Stimulated activated naive B cell treated with anti-CD40 and anti-IgM and Interleukin-4, amounts not matched to agents 10 μg/mL and 1 μg/mL and 100 μg/mL, for 72 hours (primary cell): Measurements from ENCODE around the gene CABLES1.

Experiments used
- ATAC-seq, 2 donors: fragments of 150-1000 bp; cut with Tn5 transposase; replicated peaks; 2 replicates each; pipeline ENCODE4 v1.10.0; 2021; ENCODE audit warnings: moderate library complexity in 1 of 2
- DNase-seq: peaks from one replicate; pipeline ENCODE4 v3.0.0; 2021
- H3K27ac Mint-ChIP-seq: one replicate; pipeline ENCODE4 v1.8.0; 2022; ENCODE audit warnings: mild to moderate bottlenecking, mixed read lengths
- H3K27me3 Mint-ChIP-seq, 2 donors: one replicate each; pipeline ENCODE4 v1.8.0; 2022; ENCODE audit warnings: mixed read lengths in 2 of 2
- H3K36me3 Mint-ChIP-seq, 2 donors: one replicate each; pipeline ENCODE4 v1.8.0; 2022; ENCODE audit warnings: mixed read lengths in 2 of 2, mild to moderate bottlenecking in 1 of 2
- H3K4me1 Mint-ChIP-seq, 2 donors: one replicate each; pipeline ENCODE4 v1.8.0; 2022; ENCODE audit warnings: mixed read lengths in 2 of 2, mild to moderate bottlenecking in 1 of 2
- H3K4me3 Mint-ChIP-seq, 2 donors: one replicate each; pipeline ENCODE4 v1.8.0; 2022; ENCODE audit warnings: mild to moderate bottlenecking in 2 of 2, mixed read lengths in 2 of 2, moderate library complexity in 1 of 2
- H3K9me3 Mint-ChIP-seq, 2 donors: one replicate each; pipeline ENCODE4 v1.8.0; 2022; ENCODE audit warnings: mixed read lengths in 2 of 2, mild to moderate bottlenecking in 1 of 2

Gene CABLES1

DNA sequence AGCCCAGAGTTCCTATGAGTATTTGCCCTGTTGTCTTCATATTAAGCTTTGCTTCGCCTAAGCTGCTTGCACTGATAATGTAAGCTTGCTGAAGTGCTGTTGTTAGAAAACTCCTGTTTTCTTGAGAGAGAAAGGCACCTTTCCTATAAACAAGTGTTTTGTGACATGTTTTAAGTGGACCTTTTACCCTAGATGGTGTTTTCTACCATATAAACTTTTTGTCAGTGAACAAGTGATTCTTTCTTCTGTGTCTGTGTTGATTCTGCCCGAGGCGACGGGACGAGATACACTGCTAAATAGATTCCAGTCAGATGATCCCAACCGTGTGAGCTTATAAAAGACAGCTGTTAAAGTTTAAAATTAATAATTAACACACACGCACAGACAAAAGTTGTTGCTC is 24.1 kb downstream of the CABLES1 start:
- no peak for DNase-seq
- no peak overlapping the region for H3K4me3 Mint-ChIP-seq
- peaks cover 0 to 10% of the 10 kb centered on the region in 2 donors for H3K27me3 Mint-ChIP-seq
- no peak for ATAC-seq
- peaks cover 0 to 3% of the 10 kb centered on the region in 2 donors for H3K36me3 Mint-ChIP-seq
- H3K4me1 Mint-ChIP-seq: peaks cover 0 to 8% of the 10 kb centered on the region in 2 donors
- no peak overlapping the region for H3K27ac Mint-ChIP-seq
- H3K9me3 Mint-ChIP-seq: no peaks in the 10 kb centered on the region

- Mint-ChIP-seq H3K9me3 (no peaks in the 10 kb centered on the region), H3K27ac (no peak overlapping the region)
These were observed 27.2 kb downstream of the CABLES1 start for GRCh38 chr18:23162473-23162872.

DNA sequence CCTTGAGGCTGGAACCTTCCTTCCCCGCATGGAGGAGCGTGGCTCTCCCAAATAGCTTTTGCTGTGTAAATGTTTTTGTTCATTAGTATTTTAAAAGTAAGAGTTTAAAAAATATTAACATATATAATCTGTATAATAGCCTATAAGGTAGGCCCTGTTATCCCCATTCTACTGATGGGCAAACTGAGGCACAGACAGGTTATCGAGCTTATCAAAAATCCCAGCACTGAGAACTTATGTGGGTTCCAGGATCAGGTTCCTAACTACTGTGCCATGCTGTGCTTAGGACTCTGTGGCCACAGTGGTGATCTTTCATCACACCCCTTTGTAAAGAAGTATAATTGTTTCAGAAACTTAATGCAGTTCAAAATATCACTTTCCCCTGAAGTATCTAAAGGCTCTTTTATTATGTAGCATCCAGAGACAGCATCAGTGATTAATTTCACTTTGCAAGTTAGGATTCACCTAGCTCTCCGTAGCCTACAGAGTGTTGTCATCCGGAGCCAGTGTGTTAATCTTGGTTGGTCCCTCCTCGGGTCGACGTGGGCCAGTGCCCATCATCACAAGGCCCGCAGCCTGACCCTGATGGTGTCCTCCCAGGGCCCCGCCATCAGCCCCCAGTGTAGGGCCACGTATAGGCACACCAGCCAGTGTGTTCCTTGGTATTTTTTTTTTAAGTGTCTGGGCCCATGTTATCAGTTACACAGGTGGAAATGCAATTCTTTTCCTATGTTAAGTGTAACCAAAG is 28.7 kb downstream of the CABLES1 start:
- no peak overlapping the region for H3K4me3 Mint-ChIP-seq
- H3K36me3 Mint-ChIP-seq: peaks cover 0 to 4% of the 10 kb centered on the region in 2 donors
- peaks cover 0 to 10% of the 10 kb centered on the region in 2 donors for H3K27me3 Mint-ChIP-seq
- DNase-seq (no peak), ATAC-seq (no peak)
- no peak overlapping the region for H3K27ac Mint-ChIP-seq
- peaks cover 0 to 7% of the 10 kb centered on the region in 2 donors for H3K4me1 Mint-ChIP-seq
- H3K9me3 Mint-ChIP-seq: no peaks in the 10 kb centered on the region

More at GRCh38 chr18:23162473-23162872, 27.2 kb downstream of the CABLES1 start:
- ATAC-seq (no peak), DNase-seq (no peak)
- Mint-ChIP-seq H3K4me1 (peaks cover 0 to 7% of the 10 kb centered on the region in 2 donors), H3K36me3 (peaks cover 0 to 4% of the 10 kb centered on the region in 2 donors), H3K27me3 (peaks cover 0 to 10% of the 10 kb centered on the region in 2 donors), H3K4me3 (no peak overlapping the region)

GRCh38 chr18:23165271-23166068 is 30.2 kb downstream of the CABLES1 start:
- DNase-seq (no peak), ATAC-seq (no peak)
- peaks cover 0 to 10% of the 10 kb centered on the region in 2 donors for H3K27me3 Mint-ChIP-seq
- no peak overlapping the region for H3K4me3 Mint-ChIP-seq
- H3K36me3 Mint-ChIP-seq: peaks cover 0 to 4% of the 10 kb centered on the region in 2 donors
- no peaks in the 10 kb centered on the region for H3K9me3 Mint-ChIP-seq
- H3K27ac Mint-ChIP-seq: no peak overlapping the region
- H3K4me1 Mint-ChIP-seq: peaks cover 0 to 7% of the 10 kb centered on the region in 2 donors

DNA sequence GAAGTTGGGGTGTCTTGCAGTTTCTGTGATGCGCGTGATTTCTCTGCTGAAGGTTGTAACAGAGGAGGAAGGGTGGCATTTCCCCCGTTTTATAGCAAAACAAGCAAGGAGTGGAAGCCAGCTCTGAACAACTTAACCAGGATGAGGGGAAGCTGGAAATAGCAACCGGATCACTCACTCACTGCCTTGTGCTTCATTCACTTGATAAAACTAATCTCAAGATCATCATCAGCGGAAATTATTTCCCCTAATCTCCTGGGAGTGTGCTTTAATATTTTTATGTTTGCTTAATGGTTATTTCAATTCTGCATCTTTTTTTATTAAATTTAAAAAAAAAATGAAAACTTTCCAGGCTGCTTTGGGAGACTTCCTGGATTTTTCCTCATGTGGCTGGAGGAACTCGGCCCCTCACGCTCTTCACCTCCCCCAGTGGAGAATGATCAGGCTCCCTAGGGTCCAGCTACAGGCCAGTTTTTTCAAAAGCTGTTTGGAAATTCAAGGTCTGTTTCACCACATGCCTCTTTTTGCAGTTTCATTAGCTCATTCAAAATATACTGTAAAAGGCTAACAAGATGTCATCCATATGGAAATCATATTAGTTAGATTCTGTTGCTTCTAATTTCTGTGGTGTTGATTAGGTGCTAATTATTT is 31.7 kb downstream of the CABLES1 start:
- DNase-seq (no peak), ATAC-seq (no peak)

GRCh38 chr18:23169673-23170044 is 34.4 kb downstream of the CABLES1 start:
- ATAC-seq (no peak), DNase-seq (no peak)
- Mint-ChIP-seq H3K36me3 (peaks cover 0 to 4% of the 10 kb centered on the region in 2 donors), H3K27me3 (no peaks in the 10 kb centered on the region), H3K9me3 (no peaks in the 10 kb centered on the region), H3K4me3 (no peak overlapping the region), H3K27ac (no peak overlapping the region), H3K4me1 (no peaks in the 10 kb centered on the region)

More for the DNA sequence above, 31.7 kb downstream of the CABLES1 start:
- Mint-ChIP-seq H3K4me3 (no peak overlapping the region), H3K27me3 (peaks cover 0 to 10% of the 10 kb centered on the region in 2 donors), H3K9me3 (no peaks in the 10 kb centered on the region), H3K4me1 (peaks cover 0 to 7% of the 10 kb centered on the region in 2 donors), H3K27ac (no peak overlapping the region), H3K36me3 (peaks cover 0 to 4% of the 10 kb centered on the region in 2 donors)

GRCh38 chr18:23170137-23170536 is 34.9 kb downstream of the CABLES1 start:
- Mint-ChIP-seq H3K27ac (no peak overlapping the region), H3K4me3 (no peak overlapping the region), H3K9me3 (no peaks in the 10 kb centered on the region), H3K27me3 (no peaks in the 10 kb centered on the region), H3K36me3 (peaks cover 0 to 4% of the 10 kb centered on the region in 2 donors), H3K4me1 (no peaks in the 10 kb centered on the region)
- DNase-seq: no peak
- ATAC-seq: no peak

GRCh38 chr18:23171581-23172156 is 36.4 kb downstream of the CABLES1 start:
- H3K36me3 Mint-ChIP-seq: peaks cover 0 to 4% of the 10 kb centered on the region in 2 donors
- no peaks in the 10 kb centered on the region for H3K9me3 Mint-ChIP-seq
- no peaks in the 10 kb centered on the region for H3K4me1 Mint-ChIP-seq
- no peaks in the 10 kb centered on the region for H3K27me3 Mint-ChIP-seq
- H3K27ac Mint-ChIP-seq: no peak overlapping the region
- no peak overlapping the region for H3K4me3 Mint-ChIP-seq
- DNase-seq (no peak), ATAC-seq (no peak)

- no peak for DNase-seq
- H3K27me3 Mint-ChIP-seq: peaks cover 0 to 3% of the 10 kb centered on the region in 2 donors
- H3K9me3 Mint-ChIP-seq: no peaks in the 10 kb centered on the region
- H3K4me1 Mint-ChIP-seq: no peaks in the 10 kb centered on the region
- ATAC-seq: no peak
- H3K36me3 Mint-ChIP-seq: no peaks in the 10 kb centered on the region
- no peak overlapping the region for H3K4me3 Mint-ChIP-seq
- no peak overlapping the region for H3K27ac Mint-ChIP-seq
These were observed 37.5 kb downstream of the CABLES1 start for GRCh38 chr18:23172591-23173380.

GRCh38 chr18:23173912-23174311 is 38.6 kb downstream of the CABLES1 start:
- H3K36me3 Mint-ChIP-seq: no peaks in the 10 kb centered on the region
- H3K9me3 Mint-ChIP-seq: no peaks in the 10 kb centered on the region
- peaks cover 0 to 5% of the 10 kb centered on the region in 2 donors for H3K27me3 Mint-ChIP-seq
- DNase-seq (no peak), ATAC-seq (no peak)
- H3K4me1 Mint-ChIP-seq: no peaks in the 10 kb centered on the region
- no peak overlapping the region for H3K27ac Mint-ChIP-seq
- no peak overlapping the region for H3K4me3 Mint-ChIP-seq

- no peak overlapping the region for H3K27ac Mint-ChIP-seq
- H3K36me3 Mint-ChIP-seq: no peaks in the 10 kb centered on the region
- DNase-seq: no peak
- H3K27me3 Mint-ChIP-seq: peaks cover 0 to 5% of the 10 kb centered on the region in 2 donors
- no peak overlapping the region for H3K4me3 Mint-ChIP-seq
- no peak for ATAC-seq
- peaks cover 11 to 13% of the 10 kb centered on the region in 2 donors for H3K4me1 Mint-ChIP-seq
- no peaks in the 10 kb centered on the region for H3K9me3 Mint-ChIP-seq
These were observed 41.6 kb downstream of the CABLES1 start for GRCh38 chr18:23176701-23177432.

DNA sequence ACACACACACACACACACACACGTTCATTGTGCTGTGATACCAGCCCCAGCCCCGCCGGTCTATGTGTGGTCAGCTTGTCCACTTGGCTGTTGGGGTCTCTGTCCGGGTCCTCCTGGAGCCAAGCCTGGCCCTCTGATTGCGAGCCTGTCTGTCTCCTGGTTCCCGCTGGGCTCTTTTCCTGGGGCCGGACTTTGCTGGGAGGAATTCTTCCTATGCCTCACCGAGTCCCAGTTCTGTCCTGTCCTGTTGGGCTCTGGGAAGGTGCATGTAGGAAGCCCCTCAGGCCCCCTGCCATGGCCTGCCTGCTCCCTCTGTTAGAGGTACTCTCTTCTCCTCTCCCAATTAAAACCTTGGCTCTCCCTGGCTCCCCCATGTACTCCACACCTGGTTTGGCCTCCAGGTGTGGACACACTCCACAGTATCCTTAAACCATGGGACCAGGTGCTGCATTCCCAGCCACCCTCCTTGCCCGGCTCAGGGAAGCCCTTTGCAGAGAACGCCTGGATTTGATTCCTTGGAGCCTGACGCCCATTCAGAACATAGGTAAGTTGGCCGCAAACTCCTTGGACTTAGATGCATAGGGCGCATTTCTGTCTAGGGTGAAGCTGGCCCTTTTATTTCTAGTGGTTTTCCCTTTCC is 42.3 kb downstream of the CABLES1 start:
- no peak for DNase-seq
- Mint-ChIP-seq H3K4me3 (no peak overlapping the region), H3K4me1 (peaks cover 11 to 13% of the 10 kb centered on the region in 2 donors), H3K27ac (no peak overlapping the region), H3K27me3 (peaks cover 0 to 5% of the 10 kb centered on the region in 2 donors), H3K36me3 (no peaks in the 10 kb centered on the region), H3K9me3 (no peaks in the 10 kb centered on the region)
- ATAC-seq: no peak

GRCh38 chr18:23178201-23178600 is 42.9 kb downstream of the CABLES1 start:
- Mint-ChIP-seq H3K4me1 (peaks cover 12 to 13% of the 10 kb centered on the region in 2 donors), H3K4me3 (no peak overlapping the region), H3K27me3 (peaks cover 0 to 5% of the 10 kb centered on the region in 2 donors), H3K9me3 (no peaks in the 10 kb centered on the region), H3K27ac (no peak overlapping the region), H3K36me3 (peaks cover 0 to 2% of the 10 kb centered on the region in 2 donors)
- DNase-seq (no peak), ATAC-seq (no peak)
